GM18498 (cell line): ENCODE results near the gene SNPH.
"Not testable (repeated sequence)": the region's sequence is repeated elsewhere in the genome, so short reads cannot be mapped to it uniquely, and the experiment has no call there.

Source experiments
- ATAC-seq: cut with Tn5 transposase; IDR thresholded peaks from one replicate; pipeline ENCODE4 v1.9.1; 2021; ENCODE audit warnings: mild to moderate bottlenecking, moderate library complexity; ENCODE audit not compliant: unreplicated experiment

The SNPH gene

GRCh38 chr20:1335961-1336698 lies 70.0 kb downstream of the SNPH start:
- ATAC-seq, result no peak

GRCh38 chr20:1336699-1337367 lies 70.7 kb downstream of the SNPH start:
- no peak for ATAC-seq

DNA sequence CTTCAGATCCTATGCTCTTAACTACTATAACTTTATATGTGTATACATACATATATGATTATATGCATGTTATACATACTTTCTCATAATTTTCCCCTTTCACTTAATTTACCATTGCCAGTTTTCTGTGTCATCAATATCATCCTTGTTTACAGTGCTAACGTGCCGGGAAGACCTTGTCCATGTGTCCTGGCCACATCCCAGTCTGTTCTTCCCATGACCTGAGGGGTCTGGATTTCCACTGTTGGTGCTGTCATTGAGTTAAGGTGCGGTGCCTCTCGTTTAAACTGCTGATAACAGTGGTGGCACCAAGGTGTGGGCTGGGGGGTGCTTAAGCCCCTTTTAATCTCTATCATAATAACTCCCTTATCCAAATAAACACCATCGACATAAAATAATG lies 71.3 kb downstream of the SNPH start:
- no peak for ATAC-seq

DNA sequence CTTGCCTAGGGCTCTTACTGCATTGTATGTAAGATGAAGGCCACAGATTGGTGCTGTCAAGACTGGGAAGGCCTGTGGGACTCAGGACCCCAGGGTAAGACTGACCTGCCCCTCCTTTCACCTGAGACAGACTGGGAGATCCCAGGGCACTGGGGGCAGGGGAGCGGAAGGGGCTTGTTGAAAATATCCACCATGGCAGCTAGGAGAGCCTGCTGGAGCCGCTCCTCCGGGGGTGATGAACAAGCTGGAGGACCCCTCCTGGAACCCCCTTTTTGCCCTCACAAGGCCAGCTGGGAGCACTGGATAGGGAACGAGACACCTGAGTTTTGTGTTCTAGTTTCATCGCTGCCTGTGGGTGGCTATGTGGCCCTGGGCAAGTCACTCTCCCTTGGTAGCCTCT lies 72.0 kb downstream of the SNPH start:
- ATAC-seq, result no peak

GRCh38 chr20:1338801-1339200 lies 72.7 kb downstream of the SNPH start:
- ATAC-seq, result no peak

DNA sequence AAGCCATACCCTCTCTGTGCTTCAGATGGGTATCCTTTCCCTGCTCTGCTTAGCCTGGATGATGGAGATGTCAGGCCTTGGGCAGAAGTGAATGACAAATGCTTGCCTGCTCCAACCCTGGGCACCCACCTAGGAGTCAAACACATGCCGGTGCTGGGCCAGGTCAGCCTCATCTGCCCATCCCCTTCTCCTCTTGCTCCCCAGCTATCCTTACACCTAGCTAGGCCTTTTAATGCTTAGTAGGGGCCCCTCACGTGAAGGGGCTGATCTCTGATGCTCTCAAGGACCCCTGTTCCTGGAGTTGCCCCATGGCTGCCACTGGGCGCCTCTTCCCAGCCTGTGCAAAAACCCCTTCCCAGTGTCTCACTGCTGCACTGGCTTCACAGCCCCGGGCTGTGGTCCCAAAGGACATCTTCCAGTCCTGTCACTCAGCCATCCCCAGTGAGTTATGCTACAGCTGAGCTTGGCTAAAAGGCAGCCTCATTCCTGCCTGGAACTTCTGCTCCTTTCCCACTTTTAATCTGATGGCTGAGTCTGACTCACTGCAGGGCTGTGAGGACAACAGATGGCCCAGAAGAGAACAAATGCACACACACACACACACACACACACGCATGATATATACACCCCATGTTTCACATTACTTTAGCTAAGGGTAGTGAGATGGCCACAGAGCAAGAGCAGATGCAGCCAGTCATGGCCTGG lies 75.6 kb downstream of the SNPH start:
- no peak for ATAC-seq

- ATAC-seq, result not testable (repeated sequence)
Measured at GRCh38 chr20:1343446-1344124, 77.5 kb downstream of the SNPH start.

- ATAC-seq, result no peak
Measured at GRCh38 chr20:1345030-1345755, 79.1 kb downstream of the SNPH start.

- no peak for ATAC-seq
Measured at GRCh38 chr20:1345756-1346093, 79.6 kb downstream of the SNPH start.

DNA sequence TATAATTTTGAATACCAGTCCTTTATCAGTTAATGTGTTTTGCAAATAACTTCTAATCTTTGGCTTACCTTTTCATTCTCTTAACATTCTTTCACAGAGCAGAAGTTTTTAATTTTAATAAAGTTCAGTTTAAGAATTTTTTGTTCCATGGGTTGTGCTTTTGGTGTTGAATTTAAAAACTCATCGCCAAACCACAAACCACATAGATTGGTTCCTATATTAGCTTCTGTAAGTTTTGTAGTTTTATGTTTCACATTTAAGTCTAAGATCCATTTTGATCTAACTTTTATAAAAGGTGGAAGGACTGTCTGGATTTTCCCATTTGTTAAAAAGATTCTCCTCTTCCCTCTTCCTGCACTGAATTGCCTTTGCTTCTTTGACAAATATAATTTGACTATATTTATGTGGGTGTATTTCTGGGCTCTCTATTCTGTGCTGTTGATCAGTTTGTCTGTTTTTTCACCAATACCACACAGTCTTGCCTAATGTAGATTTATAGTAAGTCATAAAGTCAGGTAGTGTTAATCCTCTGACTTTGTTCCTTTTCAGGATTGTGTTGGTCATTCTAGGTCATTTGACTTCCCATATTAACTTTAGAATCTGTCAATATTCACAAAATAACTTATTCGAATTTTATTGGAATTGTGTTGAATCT lies 80.3 kb downstream of the SNPH start:
- ATAC-seq, result no peak

GRCh38 chr20:1353956-1354355 lies 87.9 kb downstream of the SNPH start:
- ATAC-seq, result no peak

DNA sequence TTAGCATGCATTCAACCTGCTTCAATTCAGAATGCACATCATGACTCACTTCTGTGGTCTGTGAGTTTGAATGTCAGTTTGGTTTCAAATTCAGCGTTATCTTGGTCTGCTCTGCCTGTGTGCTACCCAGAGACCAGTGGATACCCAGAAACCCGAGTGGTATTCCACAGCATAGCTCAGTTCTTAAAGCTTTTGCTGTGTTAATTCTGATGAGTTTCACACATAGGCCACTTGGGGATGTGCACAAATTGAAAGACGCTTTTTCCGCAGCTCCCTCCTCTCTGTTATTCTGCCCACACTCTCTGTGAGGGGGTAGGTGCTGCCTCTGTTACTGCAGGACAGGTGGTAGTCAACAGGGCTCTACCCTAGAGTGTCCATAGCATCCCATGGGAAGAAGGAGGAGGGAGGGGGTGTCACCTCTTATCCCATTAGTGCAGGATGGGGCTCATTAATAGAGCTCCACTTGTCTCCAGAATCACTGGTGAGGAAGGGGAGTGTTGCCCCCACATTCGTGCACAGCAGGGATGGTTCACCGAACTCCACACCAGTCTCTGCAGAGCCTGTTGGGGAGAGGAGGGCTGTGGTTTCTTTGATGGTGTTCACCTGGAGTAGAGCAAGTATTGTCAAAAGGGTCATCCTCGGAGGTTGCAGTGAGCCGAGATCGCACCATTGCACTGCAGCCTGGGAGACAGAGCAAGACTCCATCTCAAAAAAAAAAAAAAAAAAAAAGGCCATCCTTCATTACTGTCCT lies 92.0 kb downstream of the SNPH start:
- ATAC-seq, result no peak
